Measurements from ENCODE around the gene HMCN2. TPM values are rescaled to one million over a fixed set of nuclear protein-coding genes. Genes with fewer than 3 reads are reported as not detected.
A peak's percentile ranks its signal among the peaks of the same experiment; 100 is the strongest.

The HMCN2 gene
- total and polyA plus RNA-seq, 2 donors (not counting 1 experiment from before 2014, with no cell fraction given): 0.01 TPM; not detected in 1

DNA sequence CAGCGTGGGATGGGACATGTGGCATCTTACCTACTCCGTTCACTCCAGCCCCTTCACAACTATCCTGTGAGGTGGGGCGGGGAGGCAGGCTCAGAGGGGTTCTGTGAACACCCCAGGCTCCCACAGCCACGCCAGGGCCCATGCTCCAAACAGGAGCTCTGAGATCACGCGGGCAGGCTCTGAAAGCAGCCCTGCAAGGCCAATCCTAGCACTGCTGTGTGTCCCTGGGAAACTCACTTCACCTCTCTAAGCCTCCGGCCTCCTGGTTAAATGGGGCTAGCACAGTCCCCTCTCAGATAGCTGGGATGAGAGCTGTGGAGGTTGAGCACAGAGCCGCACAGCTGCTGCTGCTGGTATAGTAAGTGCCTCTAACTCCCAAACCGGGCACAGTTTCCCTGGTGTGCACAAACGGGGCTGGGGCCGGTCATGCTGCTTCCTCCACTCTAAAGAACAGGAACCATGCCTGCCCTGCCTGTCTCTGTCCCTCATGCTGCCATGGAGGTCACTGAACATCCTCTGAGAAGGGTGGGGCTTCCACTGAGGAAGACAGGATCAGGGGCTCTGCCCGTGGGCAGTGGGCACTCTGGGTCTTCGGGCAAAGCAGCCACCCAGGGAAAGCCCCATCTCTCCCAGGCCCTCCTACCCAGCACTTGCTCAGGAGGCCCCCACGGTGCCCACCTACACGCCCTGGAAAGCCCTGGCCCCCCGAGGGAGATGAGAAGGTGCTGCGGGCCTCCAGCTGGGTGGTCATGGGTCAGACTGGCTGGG is 166.2 kb downstream of the HMCN2 start:
- Histone ChIP-seq H3K36me3 (replicated peaks in 1 of 2; ENCODE audit: control extremely low read depth in 1 of 2, control insufficient read depth in 1 of 2, extremely low read depth in 1 of 2, insufficient read depth in 2 of 2, low read length in 1 of 2) (no peaks in the 10 kb centered on the region), H3K27me3 (replicated peaks in 1 of 4; ENCODE audit: control extremely low read depth in 1 of 4, control insufficient read depth in 3 of 4, insufficient read depth in 4 of 4, low read length in 3 of 4) (peaks cover 0 to 46% (median 4%) of the 10 kb centered on the region in 4 experiments), H3K4me3 (ENCODE audit: control extremely low read depth in 1 of 5, extremely low read depth in 1 of 5, insufficient read depth in 1 of 5, low read depth in 2 of 5, low read length in 4 of 5) (no peak overlapping the region), H2AFZ (ENCODE audit: insufficient read depth, low read depth, low read length, poor library complexity, severe bottlenecking) (no peak overlapping the region), H3K4me1 (ENCODE audit: control insufficient read depth in 2 of 2, insufficient read depth in 2 of 2, low read length in 2 of 2) (peaks cover 0 to 7% of the 10 kb centered on the region in 2 donors), H3K9me3 (ENCODE audit: control extremely low read depth in 1 of 3, control insufficient read depth in 2 of 3, insufficient read depth in 1 of 3, low read length in 2 of 3) (peaks cover 0 to 29% (median 0%) of the 10 kb centered on the region in 3 donors), H4K20me1 (ENCODE audit: control insufficient read depth, insufficient read depth, low read length, poor library complexity, severe bottlenecking) (no peaks in the 10 kb centered on the region), H3K9ac (ENCODE audit: low read length) (no peak overlapping the region), H3K4me2 (replicated peaks; ENCODE audit: low read depth, low read length, poor library complexity, severe bottlenecking) (no peak overlapping the region), H3K27ac (ENCODE audit: low read length in 2 of 2) (no peak overlapping the region), H3K79me2 (ENCODE audit: control insufficient read depth, insufficient read depth, low read length) (no peaks in the 10 kb centered on the region)
- CTCF ChIA-PET: no interaction called here
- intact Hi-C loops (cut with micrococcal nuclease): no loop called here
- H3K9me3 Mint-ChIP-seq (ENCODE audit: insufficient read depth): no peaks in the 10 kb centered on the region
- no peak for DNase-seq
- TF ChIP-seq, protein P1, sequence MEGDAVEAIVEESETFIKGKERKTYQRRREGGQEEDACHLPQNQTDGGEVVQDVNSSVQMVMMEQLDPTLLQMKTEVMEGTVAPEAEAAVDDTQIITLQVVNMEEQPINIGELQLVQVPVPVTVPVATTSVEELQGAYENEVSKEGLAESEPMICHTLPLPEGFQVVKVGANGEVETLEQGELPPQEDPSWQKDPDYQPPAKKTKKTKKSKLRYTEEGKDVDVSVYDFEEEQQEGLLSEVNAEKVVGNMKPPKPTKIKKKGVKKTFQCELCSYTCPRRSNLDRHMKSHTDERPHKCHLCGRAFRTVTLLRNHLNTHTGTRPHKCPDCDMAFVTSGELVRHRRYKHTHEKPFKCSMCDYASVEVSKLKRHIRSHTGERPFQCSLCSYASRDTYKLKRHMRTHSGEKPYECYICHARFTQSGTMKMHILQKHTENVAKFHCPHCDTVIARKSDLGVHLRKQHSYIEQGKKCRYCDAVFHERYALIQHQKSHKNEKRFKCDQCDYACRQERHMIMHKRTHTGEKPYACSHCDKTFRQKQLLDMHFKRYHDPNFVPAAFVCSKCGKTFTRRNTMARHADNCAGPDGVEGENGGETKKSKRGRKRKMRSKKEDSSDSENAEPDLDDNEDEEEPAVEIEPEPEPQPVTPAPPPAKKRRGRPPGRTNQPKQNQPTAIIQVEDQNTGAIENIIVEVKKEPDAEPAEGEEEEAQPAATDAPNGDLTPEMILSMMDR (IDR thresholded peaks at IDR 0.05): no peak
- peaks cover 31% of the 10 kb centered on the region for H3K27me3 Mint-ChIP-seq
- ATAC-seq (ENCODE audit: low read depth): no peak
- H3K27ac Mint-ChIP-seq: no peak overlapping the region
- WGBS (ENCODE audit: insufficient coverage): 70% methylated on average over 14 of the region's 17 CpGs
- no peak overlapping the region for H3K4me3 Mint-ChIP-seq
- H3K4me1 Mint-ChIP-seq: peaks cover 5% of the 10 kb centered on the region
- POLR2A ChIA-PET: no interaction called here

DNA sequence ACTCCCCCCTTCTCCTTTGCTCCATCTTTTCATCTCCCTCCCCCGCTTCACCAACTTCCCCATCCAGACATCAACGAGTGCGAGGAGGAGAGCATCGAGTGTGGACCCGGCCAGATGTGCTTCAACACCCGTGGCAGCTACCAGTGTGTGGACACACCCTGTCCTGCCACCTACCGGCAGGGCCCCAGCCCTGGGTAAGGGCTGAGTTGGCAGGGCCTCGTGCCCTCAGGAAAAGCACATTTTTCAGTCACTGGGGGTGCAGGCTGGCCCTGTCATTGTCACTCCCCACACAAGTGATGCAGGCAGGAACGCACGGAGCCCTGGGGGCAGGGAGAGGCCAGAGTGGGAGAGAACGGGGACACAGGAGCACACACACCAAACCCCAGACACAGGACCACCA is 166.8 kb downstream of the HMCN2 start:
- H3K9ac ChIP-seq (ENCODE audit: low read length): no peak overlapping the region
- H2AFZ ChIP-seq (ENCODE audit: insufficient read depth, low read depth, low read length, poor library complexity, severe bottlenecking): no peak overlapping the region
- intact Hi-C loops (cut with micrococcal nuclease): no loop called here
- Mint-ChIP-seq H3K9me3 (ENCODE audit: insufficient read depth) (no peaks in the 10 kb centered on the region), H3K27ac (no peak overlapping the region), H3K4me1 (peaks cover 5% of the 10 kb centered on the region), H3K4me3 (peak overlapping the region; percentile 29), H3K27me3 (peaks cover 38% of the 10 kb centered on the region)
- H3K79me2 ChIP-seq (ENCODE audit: control insufficient read depth, insufficient read depth, low read length): no peaks in the 10 kb centered on the region
- H3K36me3 ChIP-seq (replicated peaks in 1 of 2; ENCODE audit: control extremely low read depth in 1 of 2, control insufficient read depth in 1 of 2, extremely low read depth in 1 of 2, insufficient read depth in 2 of 2, low read length in 1 of 2): no peaks in the 10 kb centered on the region
- H3K4me2 ChIP-seq (replicated peaks; ENCODE audit: low read depth, low read length, poor library complexity, severe bottlenecking): no peak overlapping the region
- DNase-seq (no peak), ATAC-seq (ENCODE audit: low read depth) (no peak)
- H3K9me3 ChIP-seq (ENCODE audit: control extremely low read depth in 1 of 3, control insufficient read depth in 2 of 3, insufficient read depth in 1 of 3, low read length in 2 of 3): peaks cover 0 to 29% (median 0%) of the 10 kb centered on the region in 3 donors
- H3K4me1 ChIP-seq (ENCODE audit: control insufficient read depth in 2 of 2, insufficient read depth in 2 of 2, low read length in 2 of 2): peaks cover 0 to 7% of the 10 kb centered on the region in 2 donors
- H3K27me3 ChIP-seq (replicated peaks in 1 of 4; ENCODE audit: control extremely low read depth in 1 of 4, control insufficient read depth in 3 of 4, insufficient read depth in 4 of 4, low read length in 3 of 4): peaks cover 0 to 44% (median 4%) of the 10 kb centered on the region in 4 experiments
- no peaks in the 10 kb centered on the region for H4K20me1 ChIP-seq (ENCODE audit: control insufficient read depth, insufficient read depth, low read length, poor library complexity, severe bottlenecking)
- ChIA-PET CTCF (no interaction called here), POLR2A (no interaction called here)
- WGBS (ENCODE audit: insufficient coverage): 46% methylated on average over 11 of the region's 11 CpGs
- H3K27ac ChIP-seq (ENCODE audit: low read length in 2 of 2): no peak overlapping the region
- TF ChIP-seq, protein P1 (IDR thresholded peaks at IDR 0.05): no peak
- no peak for TF ChIP-seq EZH2 (IDR thresholded peaks at IDR 0.05; ENCODE audit: borderline replicate concordance, insufficient read depth, low read depth, low read length, poor library complexity, severe bottlenecking)
- no peak overlapping the region for H3K4me3 ChIP-seq (ENCODE audit: control extremely low read depth in 1 of 5, extremely low read depth in 1 of 5, insufficient read depth in 1 of 5, low read depth in 2 of 5, low read length in 4 of 5)
